GM12872 (cell line): Measurements from ENCODE around the gene DAD1.

ENCODE experiments used
- TF ChIP-seq, protein P1 (sequence below): IDR thresholded peaks from 3 replicates; pipeline ENCODE4 v1.5.1; 2011; ENCODE audit warnings: low read depth, mild to moderate bottlenecking, low read length, moderate library complexity; ENCODE audit not compliant: insufficient read depth

Gene DAD1

DNA sequence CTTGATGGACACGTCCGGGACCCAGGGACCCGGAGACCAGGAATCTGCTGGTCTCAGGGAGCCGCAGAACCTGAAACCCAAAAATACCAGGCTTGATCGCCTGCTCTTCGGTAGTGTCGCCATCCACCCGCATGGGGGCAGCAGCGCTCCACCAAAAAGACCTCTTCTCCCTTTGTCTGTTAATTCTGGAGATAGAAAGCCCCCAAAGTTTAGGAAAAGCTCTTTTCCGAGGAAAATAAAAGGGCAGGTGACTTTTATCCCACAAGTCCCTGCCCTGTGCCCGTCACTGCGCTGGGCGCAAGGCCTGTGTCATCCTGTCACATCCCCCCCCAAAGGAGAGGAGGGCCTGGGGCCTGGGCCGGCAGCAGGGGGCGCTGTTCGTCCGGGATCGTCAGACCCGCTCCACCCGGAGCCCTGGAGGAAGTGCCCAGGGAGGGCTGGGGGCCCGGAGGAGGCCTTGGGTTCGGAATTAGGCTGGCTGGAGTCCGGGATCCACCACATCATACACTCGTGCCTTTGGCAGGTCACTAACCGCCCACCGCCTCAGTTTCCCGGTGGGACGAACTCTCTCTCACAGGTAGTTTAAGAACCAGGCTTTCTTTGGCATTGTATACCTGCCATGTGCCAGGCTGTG, 31.9 kb downstream of the DAD1 start:
- TF ChIP-seq, protein P1, sequence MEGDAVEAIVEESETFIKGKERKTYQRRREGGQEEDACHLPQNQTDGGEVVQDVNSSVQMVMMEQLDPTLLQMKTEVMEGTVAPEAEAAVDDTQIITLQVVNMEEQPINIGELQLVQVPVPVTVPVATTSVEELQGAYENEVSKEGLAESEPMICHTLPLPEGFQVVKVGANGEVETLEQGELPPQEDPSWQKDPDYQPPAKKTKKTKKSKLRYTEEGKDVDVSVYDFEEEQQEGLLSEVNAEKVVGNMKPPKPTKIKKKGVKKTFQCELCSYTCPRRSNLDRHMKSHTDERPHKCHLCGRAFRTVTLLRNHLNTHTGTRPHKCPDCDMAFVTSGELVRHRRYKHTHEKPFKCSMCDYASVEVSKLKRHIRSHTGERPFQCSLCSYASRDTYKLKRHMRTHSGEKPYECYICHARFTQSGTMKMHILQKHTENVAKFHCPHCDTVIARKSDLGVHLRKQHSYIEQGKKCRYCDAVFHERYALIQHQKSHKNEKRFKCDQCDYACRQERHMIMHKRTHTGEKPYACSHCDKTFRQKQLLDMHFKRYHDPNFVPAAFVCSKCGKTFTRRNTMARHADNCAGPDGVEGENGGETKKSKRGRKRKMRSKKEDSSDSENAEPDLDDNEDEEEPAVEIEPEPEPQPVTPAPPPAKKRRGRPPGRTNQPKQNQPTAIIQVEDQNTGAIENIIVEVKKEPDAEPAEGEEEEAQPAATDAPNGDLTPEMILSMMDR = peak; percentile 69

GRCh38 chr14:22556021-22556989, 32.7 kb downstream of the DAD1 start:
- TF ChIP-seq, protein P1 = no peak

- TF ChIP-seq, protein P1 = no peak
Observed at GRCh38 chr14:22555384-22556011, 33.5 kb downstream of the DAD1 start.

GRCh38 chr14:22554498-22555383, 34.3 kb downstream of the DAD1 start:
- TF ChIP-seq, protein P1 = no peak

- TF ChIP-seq, protein P1 = no peak
Observed at GRCh38 chr14:22553445-22553844, 35.6 kb downstream of the DAD1 start.

GRCh38 chr14:22552827-22553076, 36.3 kb downstream of the DAD1 start:
- TF ChIP-seq, protein P1 = no peak
